Left lung (tissue), 10 donors: ENCODE data around the gene ZNF281. TPM values are rescaled to one million over a fixed set of nuclear protein-coding genes. Genes with fewer than 3 reads are reported as not detected.

Experiments
- ATAC-seq: fragments of 200-7000 bp; cut with Tn5 transposase; one replicate; pipeline ENCODE4 v1.9.1; 2020; ENCODE audit warnings: moderate library complexity
- DNase-seq, 4 donors: peaks; one replicate each; pipeline ENCODE4 v3.0.0-alpha.2; 2013 to 2020
- H3K27ac ChIP-seq, 2 donors: fragments of 200-600 bp; sonication (generic) in 1 of 2; one replicate each; pipeline versions ENCODE4 v1.5.0 to v1.8.0; 2020 to 2021
- H3K27me3 ChIP-seq, 2 donors: fragments of 200-600 bp; sonication (generic) in 1 of 2; one replicate each; pipeline versions ENCODE4 v1.5.0 to v1.8.0; 2020 to 2021
- H3K36me3 ChIP-seq, 2 donors: fragments of 200-600 bp; sonication (generic) in 1 of 2; one replicate each; pipeline versions ENCODE4 v1.5.0 to v1.8.0; 2020 to 2021
- H3K4me1 ChIP-seq, 2 donors: fragments of 200-600 bp; one replicate each; pipeline ENCODE4 v1.8.0; 2021
- H3K4me3 ChIP-seq, 2 donors: fragments of 200-600 bp; sonication (generic) in 1 of 2; one replicate each; pipeline versions ENCODE4 v1.5.0 to v1.8.0; 2020 to 2021; ENCODE audit warnings: mild to moderate bottlenecking in 1 of 2
- H3K9me3 ChIP-seq, 2 donors: fragments of 200-600 bp; sonication (generic) in 1 of 2; one replicate each; pipeline versions ENCODE4 v1.5.0 to v1.8.0; 2020 to 2021
- CTCF ChIP-seq, 2 donors: fragments of 200-600 bp; sonication (generic) in 1 of 2; IDR thresholded peaks; one replicate each; pipeline versions ENCODE4 v1.5.0 to v1.8.0; 2021; ENCODE audit warnings: antibody characterized with exemption in 2 of 2
- intact Hi-C, 2 donors: fragments of 100-400 bp; cut with DNase I; formaldehyde crosslinking; loops; one replicate each; pipeline versions ENCODE4 v1.11.2 to v1.14.2; 2022
- polyA plus RNA-seq, 6 donors: library from polyadenylated mRNA; unstranded; fragments of 120-200 nt; gene quantifications; one replicate each; pipeline ENCODE4 v1.2.1, GENCODE V29; 2013; ENCODE audit not compliant: insufficient read length in 6 of 6
- total RNA-seq, 2 donors: library from RNA; stranded (reverse); fragmentation: NEBNext Ultra II Directional; extraction: Animal tissue kit (Norgen Biotek cat#: 25700); gene quantifications; one replicate each; pipeline ENCODE4 v1.2.1, GENCODE V29; 2021
- donor health status: DM: no; HTN: yes; CAD: no.
- donor health status: DM: no; HTN: no; CAD: no.

The ZNF281 gene
- total and polyA plus RNA-seq, 8 donors, result 18.1 to 28.9 (median 26.3) TPM

- intact Hi-C loops, result no loop called here
- peaks cover 0 to 25% of the 10 kb centered on the region in 2 donors for H3K4me1 ChIP-seq
- DNase-seq (no peak), ATAC-seq (peak; percentile 93)
- no peak overlapping the region for H3K4me3 ChIP-seq
- H3K27me3 ChIP-seq, result no peaks in the 10 kb centered on the region
- peak overlapping the region in 1 of 2 donors; percentile 15 for H3K27ac ChIP-seq
- no peak for TF ChIP-seq CTCF (IDR thresholded peaks at IDR 0.05)
- H3K9me3 ChIP-seq, result no peaks in the 10 kb centered on the region
- H3K36me3 ChIP-seq, result no peaks in the 10 kb centered on the region
These were observed 37.5 kb downstream of the ZNF281 start for GRCh38 chr1:200372095-200372884.

GRCh38 chr1:200369706-200370105 lies 40.1 kb downstream of the ZNF281 start:
- ATAC-seq (no peak), DNase-seq (no peak)
- H3K9me3 ChIP-seq, result no peaks in the 10 kb centered on the region
- intact Hi-C loops, result no loop called here
- no peak overlapping the region for H3K27ac ChIP-seq
- H3K4me1 ChIP-seq, result peaks cover 0 to 41% of the 10 kb centered on the region in 2 donors
- H3K27me3 ChIP-seq, result no peaks in the 10 kb centered on the region
- H3K4me3 ChIP-seq, result no peak overlapping the region
- no peaks in the 10 kb centered on the region for H3K36me3 ChIP-seq
- no peak for TF ChIP-seq CTCF (IDR thresholded peaks at IDR 0.05)

- Histone ChIP-seq H3K4me1 (peaks cover 0 to 43% of the 10 kb centered on the region in 2 donors), H3K4me3 (no peak overlapping the region), H3K27ac (no peak overlapping the region), H3K27me3 (no peaks in the 10 kb centered on the region), H3K9me3 (no peaks in the 10 kb centered on the region), H3K36me3 (no peaks in the 10 kb centered on the region)
- no peak for DNase-seq
- no peak for ATAC-seq
- no peak for TF ChIP-seq CTCF (IDR thresholded peaks at IDR 0.05)
- intact Hi-C loops, result no loop called here
These were observed 40.7 kb downstream of the ZNF281 start for GRCh38 chr1:200369131-200369530.

- H3K4me3 ChIP-seq, result no peak overlapping the region
- no peaks in the 10 kb centered on the region for H3K9me3 ChIP-seq
- peak overlapping the region in 1 of 2 donors; percentile 73 for H3K27ac ChIP-seq
- ATAC-seq (no peak), DNase-seq (no peak)
- H3K4me1 ChIP-seq, result peaks cover 0 to 49% of the 10 kb centered on the region in 2 donors
- TF ChIP-seq CTCF (IDR thresholded peaks at IDR 0.05), result no peak
- no peaks in the 10 kb centered on the region for H3K27me3 ChIP-seq
- intact Hi-C loops, result no loop called here
- no peaks in the 10 kb centered on the region for H3K36me3 ChIP-seq
These were observed 41.3 kb downstream of the ZNF281 start for GRCh38 chr1:200368556-200368955.

- no peaks in the 10 kb centered on the region for H3K27me3 ChIP-seq
- peak; percentile 41 for ATAC-seq
- H3K36me3 ChIP-seq, result no peaks in the 10 kb centered on the region
- no peak for DNase-seq
- intact Hi-C loops, result no loop called here
- peaks cover 0 to 54% of the 10 kb centered on the region in 2 donors for H3K4me1 ChIP-seq
- H3K4me3 ChIP-seq, result no peak overlapping the region
- no peak for TF ChIP-seq CTCF (IDR thresholded peaks at IDR 0.05)
- no peaks in the 10 kb centered on the region for H3K9me3 ChIP-seq
- peak overlapping the region in 1 of 2 donors; percentile 73 for H3K27ac ChIP-seq
These were observed 41.8 kb downstream of the ZNF281 start for GRCh38 chr1:200367841-200368534.
